Lower lobe of right lung (tissue), 2 donors: ENCODE measurements around the gene KIF6. TPM values are rescaled to one million over a fixed set of nuclear protein-coding genes. Genes with fewer than 3 reads are reported as not detected.

Source experiments
- ATAC-seq, 2 donors: fragments of 200-7000 bp; cut with Tn5 transposase; one replicate each; pipeline ENCODE4 v1.9.1; 2020 to 2022; ENCODE audit warnings: mild to moderate bottlenecking in 2 of 2, moderate library complexity in 2 of 2
- DNase-seq: peaks from one replicate; pipeline ENCODE4 v3.0.0-alpha.2; 2020
- H3K27ac ChIP-seq: fragments of 200-600 bp; one replicate; pipeline ENCODE4 v1.8.0; 2022
- H3K27me3 ChIP-seq: fragments of 200-600 bp; one replicate; pipeline ENCODE4 v1.8.0; 2022; ENCODE audit warnings: low read depth
- H3K36me3 ChIP-seq: fragments of 200-600 bp; one replicate; pipeline ENCODE4 v1.8.0; 2022; ENCODE audit warnings: mild to moderate bottlenecking
- H3K4me1 ChIP-seq: fragments of 200-600 bp; one replicate; pipeline ENCODE4 v1.8.0; 2022
- H3K4me3 ChIP-seq: fragments of 200-600 bp; one replicate; pipeline ENCODE4 v1.8.0; 2022; ENCODE audit warnings: mild to moderate bottlenecking
- H3K9me3 ChIP-seq: fragments of 200-600 bp; one replicate; pipeline ENCODE4 v1.8.0; 2022
- CTCF ChIP-seq: fragments of 200-600 bp; IDR thresholded peaks from one replicate; pipeline ENCODE4 v1.8.0; 2022; ENCODE audit warnings: antibody characterized with exemption, mild to moderate bottlenecking
- intact Hi-C: fragments of 100-400 bp; cut with DNase I; formaldehyde crosslinking; loops from one replicate; pipeline ENCODE4 v1.11.0; 2022
- total RNA-seq: library from RNA; stranded (reverse); fragmentation: NEBNext Ultra II Directional; extraction: Animal tissue kit (Norgen Biotek cat#: 25700); gene quantifications from one replicate; pipeline ENCODE4 v1.2.1, GENCODE V29; 2021
- donor health status: DM: no; HTN: yes; CAD: no; lungs with severe emphysema.

Gene KIF6
- total RNA-seq, 1 donor from 2014 or later: 2.5 TPM

- TF ChIP-seq CTCF: no peak
- no peak for ATAC-seq
Observed at GRCh38 chr6:39695447-39695846, 29.8 kb downstream of the KIF6 start.

GRCh38 chr6:39693206-39693605, 32.0 kb downstream of the KIF6 start:
- no peak overlapping the region for H3K4me3 ChIP-seq
- ATAC-seq: no peak
- TF ChIP-seq CTCF: no peak
- H3K4me1 ChIP-seq: no peaks in the 10 kb centered on the region
- intact Hi-C loops: no loop called here
- H3K36me3 ChIP-seq: no peaks in the 10 kb centered on the region
- no peaks in the 10 kb centered on the region for H3K9me3 ChIP-seq
- DNase-seq: no peak
- no peaks in the 10 kb centered on the region for H3K27me3 ChIP-seq
- H3K27ac ChIP-seq: no peak overlapping the region

More at GRCh38 chr6:39695447-39695846, 29.8 kb downstream of the KIF6 start:
- Histone ChIP-seq H3K27ac (no peak overlapping the region), H3K4me3 (no peak overlapping the region), H3K9me3 (no peaks in the 10 kb centered on the region), H3K4me1 (peaks cover 6% of the 10 kb centered on the region), H3K27me3 (no peaks in the 10 kb centered on the region), H3K36me3 (no peaks in the 10 kb centered on the region)
- DNase-seq: no peak
- intact Hi-C loops: no loop called here

- Histone ChIP-seq H3K36me3 (no peaks in the 10 kb centered on the region), H3K27me3 (no peaks in the 10 kb centered on the region), H3K9me3 (no peaks in the 10 kb centered on the region), H3K4me3 (no peak overlapping the region), H3K27ac (no peak overlapping the region), H3K4me1 (no peaks in the 10 kb centered on the region)
- TF ChIP-seq CTCF: no peak
- DNase-seq (no peak), ATAC-seq (peak; percentile 45 to 61)
- intact Hi-C loops: no loop called here
Observed at GRCh38 chr6:39688494-39688893, 36.7 kb downstream of the KIF6 start.

GRCh38 chr6:39686976-39687375, 38.2 kb downstream of the KIF6 start:
- intact Hi-C loops: no loop called here
- Histone ChIP-seq H3K4me1 (no peaks in the 10 kb centered on the region), H3K27ac (no peak overlapping the region), H3K36me3 (no peaks in the 10 kb centered on the region), H3K27me3 (no peaks in the 10 kb centered on the region), H3K4me3 (no peak overlapping the region), H3K9me3 (no peaks in the 10 kb centered on the region)
- TF ChIP-seq CTCF: no peak
- DNase-seq: no peak
- ATAC-seq: no peak

DNA sequence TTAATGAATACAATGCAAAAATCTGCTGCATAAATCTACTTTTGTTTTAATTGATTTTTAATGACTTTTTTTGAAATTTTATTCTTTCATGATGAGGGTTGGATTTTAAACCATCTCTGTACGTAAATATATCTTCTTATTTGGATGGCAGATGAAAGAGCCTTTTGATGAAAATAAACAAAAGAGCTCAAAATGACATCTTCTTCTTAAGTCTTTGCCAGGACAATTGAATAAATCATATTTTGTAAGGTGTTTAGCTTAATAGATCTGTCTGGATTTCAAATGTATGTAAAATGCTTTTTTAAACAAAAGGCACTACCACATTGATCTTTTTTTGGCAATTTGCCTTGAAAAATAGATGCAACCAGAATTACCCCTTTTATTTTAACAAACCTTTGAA, 39.3 kb downstream of the KIF6 start:
- TF ChIP-seq CTCF: no peak
- H3K9me3 ChIP-seq: no peaks in the 10 kb centered on the region
- H3K27me3 ChIP-seq: no peaks in the 10 kb centered on the region
- ATAC-seq (no peak), DNase-seq (no peak)
- H3K4me3 ChIP-seq: no peak overlapping the region
- intact Hi-C loops: no loop called here
- H3K27ac ChIP-seq: no peak overlapping the region
- no peaks in the 10 kb centered on the region for H3K4me1 ChIP-seq
- no peaks in the 10 kb centered on the region for H3K36me3 ChIP-seq

DNA sequence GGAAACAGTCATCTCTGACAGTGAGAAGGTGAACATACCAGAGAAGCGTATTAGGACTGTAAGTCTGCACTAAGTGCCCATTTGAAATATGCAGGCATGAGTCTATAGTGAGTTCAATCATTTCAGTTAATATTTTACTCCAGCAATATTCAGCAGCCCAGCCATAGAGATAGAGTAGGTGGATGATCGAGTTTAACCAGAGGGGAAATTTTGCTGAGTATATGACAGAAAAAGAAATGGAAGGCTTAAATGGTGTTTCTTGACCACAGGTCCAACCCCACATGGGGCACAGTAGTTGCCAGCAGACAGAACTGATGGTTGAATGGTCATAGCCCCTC, 39.8 kb downstream of the KIF6 start:
- intact Hi-C loops: no loop called here
- Histone ChIP-seq H3K27me3 (no peaks in the 10 kb centered on the region), H3K27ac (no peak overlapping the region), H3K4me1 (no peaks in the 10 kb centered on the region), H3K4me3 (no peak overlapping the region), H3K36me3 (no peaks in the 10 kb centered on the region), H3K9me3 (no peaks in the 10 kb centered on the region)
- ATAC-seq (no peak), DNase-seq (no peak)
- no peak for TF ChIP-seq CTCF
